Chondrocyte (in vitro differentiated cells): ENCODE data around the gene AK1. TPM values are rescaled to one million over a fixed set of nuclear protein-coding genes. Genes with fewer than 3 reads are reported as not detected.
A peak's percentile ranks its signal among the peaks of the same experiment; 100 is the strongest.
"Not testable (repeated sequence)": the region's sequence is repeated elsewhere in the genome, so short reads cannot be mapped to it uniquely, and the experiment has no call there.

Experiments used
- DNase-seq: peaks from one replicate; pipeline ENCODE4 v3.0.0; 2021; ENCODE audit warnings: mixed read lengths, low spot score
- H3K27ac Mint-ChIP-seq: one replicate; pipeline ENCODE4 v1.8.0; 2021; ENCODE audit warnings: mild to moderate bottlenecking, moderate library complexity, mixed read lengths; ENCODE audit not compliant: unreplicated experiment
- H3K27me3 Mint-ChIP-seq: 2 replicates; pipeline ENCODE4 v1.8.0; 2021; ENCODE audit warnings: low read depth, mixed read lengths
- H3K36me3 Mint-ChIP-seq: 2 replicates; pipeline ENCODE4 v1.8.0; 2021; ENCODE audit warnings: low read depth, mixed read lengths
- H3K4me1 Mint-ChIP-seq: 2 replicates; pipeline ENCODE4 v1.8.0; 2021; ENCODE audit warnings: low read depth, mild to moderate bottlenecking, mixed read lengths
- H3K4me3 Mint-ChIP-seq: one replicate; pipeline ENCODE4 v1.8.0; 2021; ENCODE audit warnings: mild to moderate bottlenecking, moderate library complexity, mixed read lengths; ENCODE audit not compliant: unreplicated experiment
- H3K9me3 Mint-ChIP-seq: 2 replicates; pipeline ENCODE4 v1.8.0; 2021; ENCODE audit warnings: low read depth, mixed read lengths
- CTCF ChIP-seq: fragments of 200-600 bp; sonication (generic); IDR thresholded peaks from 2 replicates; pipeline ENCODE4 v1.5.0; 2021; ENCODE audit warnings: antibody characterized with exemption, mild to moderate bottlenecking, moderate library complexity
- total RNA-seq: library from RNA; stranded (reverse); gene quantifications from 3 replicates; pipeline ENCODE4 v1.2.1, GENCODE V29; 2021

AK1 gene
- total RNA-seq, 1 donor from 2014 or later: 77.2 TPM

DNA sequence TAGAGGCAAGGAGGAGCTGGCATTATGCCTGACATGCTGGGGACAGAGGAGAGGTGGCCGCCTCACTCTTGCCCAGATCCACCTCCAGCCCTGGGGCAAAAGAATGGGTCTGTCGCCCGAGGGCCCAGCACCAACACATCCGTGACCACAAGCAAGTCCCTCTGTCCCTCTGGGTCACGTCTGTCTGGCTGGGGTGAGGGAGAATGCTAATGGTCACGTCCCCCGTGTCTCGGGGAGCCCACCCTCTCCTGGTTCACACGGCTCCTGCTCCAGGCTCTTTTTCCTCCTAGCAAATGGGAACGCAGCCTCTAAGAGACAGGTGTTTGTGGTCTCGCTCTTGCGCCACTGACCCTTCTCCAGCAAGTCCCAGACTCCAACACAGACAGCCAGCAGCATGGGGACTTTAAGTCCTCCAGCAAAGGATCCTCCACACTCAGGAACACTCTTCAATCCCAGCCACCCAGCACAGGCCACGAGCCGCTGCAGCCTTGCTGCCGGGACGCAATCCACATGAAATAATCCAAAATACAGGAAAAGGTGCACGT, 27.1 kb downstream of the AK1 start:
- H3K4me1 Mint-ChIP-seq: peaks cover 54% of the 10 kb centered on the region
- no peak for TF ChIP-seq CTCF
- H3K27me3 Mint-ChIP-seq: no peaks in the 10 kb centered on the region
- H3K36me3 Mint-ChIP-seq: peaks cover 8% of the 10 kb centered on the region
- H3K27ac Mint-ChIP-seq: no peak overlapping the region
- H3K4me3 Mint-ChIP-seq: no peak overlapping the region
- no peak for DNase-seq
- peaks cover 6% of the 10 kb centered on the region for H3K9me3 Mint-ChIP-seq

DNA sequence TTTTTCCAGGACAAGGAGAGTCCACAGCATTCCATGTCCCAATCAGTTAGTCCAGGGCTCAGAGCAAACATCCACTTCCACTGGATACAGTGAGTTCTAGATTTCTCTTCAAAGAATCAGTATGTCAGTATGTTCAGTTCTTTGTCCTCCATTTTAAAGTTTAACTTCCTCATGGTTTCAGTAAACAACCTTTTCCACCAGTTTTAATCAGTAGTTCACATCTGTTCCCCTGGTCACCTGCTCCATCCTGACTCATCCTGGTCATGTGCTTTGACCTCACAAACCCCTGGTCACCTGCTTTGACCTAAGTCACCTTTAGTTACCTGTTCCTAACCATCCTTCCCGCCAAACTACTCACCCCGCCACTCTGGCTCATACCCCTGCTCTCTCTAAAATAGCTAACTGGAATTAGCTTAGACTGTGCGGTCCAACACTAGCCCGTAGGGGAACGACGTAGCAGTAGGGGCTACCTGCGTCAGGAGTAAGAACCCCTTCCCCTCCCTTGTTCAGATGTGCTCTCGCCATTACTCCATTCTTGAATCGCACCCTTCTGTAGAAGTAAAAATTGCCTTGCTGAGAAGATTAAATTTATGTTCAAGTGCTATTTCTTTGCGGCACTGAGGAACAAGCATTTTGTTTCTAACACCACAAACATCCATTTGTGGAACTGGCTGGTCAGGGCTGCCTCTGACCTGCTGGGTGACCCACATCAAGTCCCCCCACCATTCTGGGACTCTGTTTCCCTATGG, 28.5 kb downstream of the AK1 start:
- H3K4me1 Mint-ChIP-seq: peaks cover 59% of the 10 kb centered on the region
- H3K36me3 Mint-ChIP-seq: peaks cover 8% of the 10 kb centered on the region
- H3K27me3 Mint-ChIP-seq: no peaks in the 10 kb centered on the region
- H3K9me3 Mint-ChIP-seq: peaks cover 6% of the 10 kb centered on the region
- DNase-seq: no peak
- no peak overlapping the region for H3K4me3 Mint-ChIP-seq
- H3K27ac Mint-ChIP-seq: no peak overlapping the region
- no peak for TF ChIP-seq CTCF

GRCh38 chr9:127847833-127848755, 29.4 kb downstream of the AK1 start:
- H3K4me1 Mint-ChIP-seq: peaks cover 50% of the 10 kb centered on the region
- H3K27me3 Mint-ChIP-seq: no peaks in the 10 kb centered on the region
- no peak for TF ChIP-seq CTCF
- H3K4me3 Mint-ChIP-seq: no peak overlapping the region
- no peak for DNase-seq
- peaks cover 6% of the 10 kb centered on the region for H3K9me3 Mint-ChIP-seq
- no peak overlapping the region for H3K27ac Mint-ChIP-seq
- peaks cover 8% of the 10 kb centered on the region for H3K36me3 Mint-ChIP-seq

DNA sequence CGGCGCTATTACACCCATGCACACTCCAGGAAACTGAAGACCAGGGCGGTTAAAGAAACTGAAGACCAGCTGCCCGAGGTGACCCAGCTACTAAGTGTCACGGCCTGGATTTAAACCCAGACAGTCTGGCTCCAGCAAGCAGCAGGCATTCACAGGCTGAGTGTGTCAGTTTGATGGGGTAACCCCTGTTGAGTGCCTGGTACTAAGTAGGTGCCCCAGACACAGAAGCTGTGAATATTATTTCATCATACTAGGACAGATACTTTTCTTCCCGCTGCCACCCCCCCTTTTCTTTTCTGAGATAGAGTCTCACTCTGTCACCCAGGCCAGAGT, 30.3 kb downstream of the AK1 start:
- peak overlapping the region; percentile 49 for H3K27ac Mint-ChIP-seq
- peaks cover 41% of the 10 kb centered on the region for H3K4me1 Mint-ChIP-seq
- H3K4me3 Mint-ChIP-seq: no peak overlapping the region
- peaks cover 6% of the 10 kb centered on the region for H3K9me3 Mint-ChIP-seq
- peaks cover 8% of the 10 kb centered on the region for H3K36me3 Mint-ChIP-seq
- no peak for DNase-seq
- TF ChIP-seq CTCF: no peak
- H3K27me3 Mint-ChIP-seq: no peaks in the 10 kb centered on the region

- no peak for TF ChIP-seq CTCF
- H3K27ac Mint-ChIP-seq: no peak overlapping the region
- H3K4me1 Mint-ChIP-seq: peaks cover 38% of the 10 kb centered on the region
- peaks cover 8% of the 10 kb centered on the region for H3K36me3 Mint-ChIP-seq
- no peak overlapping the region for H3K4me3 Mint-ChIP-seq
- DNase-seq: no peak
- H3K27me3 Mint-ChIP-seq: no peaks in the 10 kb centered on the region
- H3K9me3 Mint-ChIP-seq: peaks cover 6% of the 10 kb centered on the region
These were observed 30.9 kb downstream of the AK1 start for GRCh38 chr9:127846443-127847177.

GRCh38 chr9:127845619-127846018, 31.9 kb downstream of the AK1 start:
- not testable (repeated sequence) for H3K4me3 Mint-ChIP-seq, H3K9me3 Mint-ChIP-seq, DNase-seq, H3K27me3 Mint-ChIP-seq
- Mint-ChIP-seq H3K36me3 (peaks cover 11% of the 10 kb centered on the region), H3K4me1 (peaks cover 38% of the 10 kb centered on the region), H3K27ac (peak overlapping the region; percentile 93)
